BLaER1 (cell line): ENCODE results near the gene NT5C3B.
A peak's percentile ranks its signal among the peaks of the same experiment; 100 is the strongest.
"Not testable (repeated sequence)": the region's sequence is repeated elsewhere in the genome, so short reads cannot be mapped to it uniquely, and the experiment has no call there.

Source experiments
- H3K27ac ChIP-seq: shearing (Covaris generic); formaldehyde crosslinking; 2 replicates; pipeline ENCODE4 v1.8.1; 2022
- H3K27me3 ChIP-seq: shearing (Covaris generic); formaldehyde crosslinking; 2 replicates; pipeline ENCODE4 v1.8.1; 2022
- H3K36me3 ChIP-seq: shearing (Covaris generic); formaldehyde crosslinking; 2 replicates; pipeline ENCODE4 v1.8.1; 2022
- H3K4me1 ChIP-seq: shearing (Covaris generic); formaldehyde crosslinking; 2 replicates; pipeline ENCODE4 v1.8.1; 2022
- H3K4me2 ChIP-seq: shearing (Covaris generic); formaldehyde crosslinking; 2 replicates; pipeline ENCODE4 v1.8.1; 2022
- H3K4me3 ChIP-seq: shearing (Covaris generic); formaldehyde crosslinking; 2 replicates; pipeline ENCODE4 v1.8.1; 2022
- H3K9ac ChIP-seq: shearing (Covaris generic); formaldehyde crosslinking; 2 replicates; pipeline ENCODE4 v1.8.1; 2022
- H3K9me3 ChIP-seq: shearing (Covaris generic); formaldehyde crosslinking; 2 replicates; pipeline ENCODE4 v1.8.1; 2022
- H4K20me1 ChIP-seq: shearing (Covaris generic); formaldehyde crosslinking; 2 replicates; pipeline ENCODE4 v1.8.1; 2022
- Cebpa-rat ChIP-seq: shearing (Covaris generic); IDR thresholded peaks from 2 replicates; pipeline ENCODE4 v1.8.1; 2022

The NT5C3B gene

DNA sequence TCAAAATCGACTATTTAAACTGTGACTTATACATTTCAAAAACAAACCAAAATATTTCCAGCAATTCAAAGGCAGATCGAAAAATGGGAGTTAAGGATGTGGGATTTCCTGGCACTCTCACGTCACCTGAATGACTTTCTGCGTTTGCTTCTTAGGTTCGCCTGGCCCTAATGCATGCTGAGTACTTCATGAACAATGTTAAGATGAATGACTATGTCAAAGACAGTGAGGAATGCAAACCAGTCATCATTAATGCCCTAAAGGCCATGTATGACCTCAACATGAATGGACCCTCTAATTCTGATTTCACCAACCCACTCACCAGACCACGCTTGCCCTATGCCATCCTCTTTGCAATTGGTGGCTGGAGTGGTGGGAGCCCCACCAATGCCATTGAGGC, 8.9 kb upstream of the NT5C3B start:
- no peak overlapping the region for H3K9ac ChIP-seq
- no peak for TF ChIP-seq Cebpa-rat

DNA sequence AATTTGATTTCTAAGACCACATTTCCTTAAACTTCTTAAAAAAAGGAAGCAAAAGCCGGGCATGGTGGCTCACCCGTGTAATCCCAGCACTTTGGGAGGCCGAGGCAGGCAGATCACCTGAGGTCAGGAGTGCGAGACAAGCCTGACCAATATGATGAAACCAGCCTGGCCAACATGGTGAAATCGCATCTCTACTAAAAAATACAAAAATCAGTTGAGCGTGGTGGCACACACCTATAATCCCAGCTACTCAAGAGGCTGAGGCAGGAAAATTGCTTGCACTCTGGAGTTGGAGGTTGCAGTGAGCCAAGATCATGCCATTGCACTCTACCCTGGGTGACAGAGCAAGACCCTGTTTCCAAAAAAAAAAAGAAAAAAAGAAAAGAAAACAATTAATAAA, 4.7 kb upstream of the NT5C3B start:
- not testable (repeated sequence) for H3K27ac ChIP-seq, H3K27me3 ChIP-seq, H3K4me1 ChIP-seq, H3K4me3 ChIP-seq, H4K20me1 ChIP-seq, H3K36me3 ChIP-seq, H3K9me3 ChIP-seq, H3K9ac ChIP-seq, H3K4me2 ChIP-seq

More for the DNA sequence above, 8.9 kb upstream of the NT5C3B start:
- H3K9me3 ChIP-seq = no peaks in the 10 kb centered on the region
- H3K36me3 ChIP-seq = peaks cover 12% of the 10 kb centered on the region
- no peaks in the 10 kb centered on the region for H3K27me3 ChIP-seq
- H4K20me1 ChIP-seq = peaks cover 30% of the 10 kb centered on the region; the same call in 1 of the 2 replicates
- H3K27ac ChIP-seq = no peak overlapping the region
- no peak overlapping the region for H3K4me2 ChIP-seq
- H3K4me1 ChIP-seq = peaks cover 16% of the 10 kb centered on the region
- no peak overlapping the region for H3K4me3 ChIP-seq

DNA sequence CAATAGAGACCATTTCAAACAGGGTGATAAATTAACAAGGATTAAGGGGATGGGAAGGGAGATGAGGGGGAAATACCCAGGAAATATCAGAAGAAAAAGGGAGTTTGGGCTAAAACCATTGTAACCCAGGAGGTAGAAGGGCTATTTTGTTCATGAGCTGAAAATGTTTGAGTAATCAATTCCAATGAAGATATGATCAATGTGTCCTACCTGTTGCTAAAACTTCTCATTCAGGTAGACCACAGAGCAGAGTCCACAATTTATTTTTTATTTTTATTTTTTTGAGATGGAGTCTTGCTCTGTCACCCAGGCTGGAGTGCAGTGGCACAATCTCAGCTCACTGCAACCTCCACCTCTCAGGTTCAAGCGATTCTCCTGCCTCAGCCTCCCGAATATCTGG, 3.4 kb upstream of the NT5C3B start:
- not testable (repeated sequence) for H3K27me3 ChIP-seq, H3K36me3 ChIP-seq, H3K4me3 ChIP-seq, H4K20me1 ChIP-seq, H3K9me3 ChIP-seq, H3K9ac ChIP-seq, H3K27ac ChIP-seq, H3K4me2 ChIP-seq
- H3K4me1 ChIP-seq = peaks cover 15% of the 10 kb centered on the region

DNA sequence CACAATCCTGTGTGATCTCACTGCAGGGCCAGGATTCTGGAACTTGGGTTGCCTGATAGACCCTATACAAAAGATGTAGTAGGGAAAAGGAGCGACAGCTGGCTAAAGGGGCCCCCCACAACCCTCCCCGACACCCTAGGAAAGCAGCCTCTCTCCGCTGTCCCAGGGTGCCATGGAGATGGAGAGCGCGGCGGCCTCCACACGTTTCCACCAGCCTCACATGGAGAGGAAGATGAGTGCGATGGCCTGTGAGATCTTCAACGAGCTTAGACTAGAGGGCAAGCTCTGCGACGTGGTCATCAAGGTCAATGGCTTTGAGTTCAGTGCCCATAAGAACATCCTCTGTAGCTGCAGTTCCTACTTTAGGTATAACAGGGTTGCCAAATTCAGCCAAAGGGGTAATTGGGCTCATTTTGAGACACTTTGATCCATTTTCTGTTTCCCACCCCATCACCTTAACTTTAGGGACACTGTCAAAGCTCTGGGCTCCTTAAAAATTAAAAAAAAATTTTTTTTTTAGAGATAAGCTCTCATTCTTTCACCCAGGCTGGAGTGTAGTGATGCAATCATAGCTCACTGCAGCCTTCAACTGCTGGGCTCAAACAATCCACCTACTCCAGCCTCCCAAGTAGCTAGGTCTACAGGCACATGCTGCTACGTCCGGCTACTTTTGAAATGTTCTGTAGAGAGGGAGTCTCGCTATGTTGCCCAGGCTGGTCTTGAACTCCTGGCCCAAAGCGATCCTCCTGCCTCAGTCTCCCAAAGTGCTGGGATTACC, 1.9 kb upstream of the NT5C3B start, which contains the start of gene KLHL10:
Gene KLHL10 (plus strand): TSS at position 65 of the 778 bp plus-strand sequence. CDS start 108 bp downstream, at position 173.
- no peak for TF ChIP-seq Cebpa-rat
- Histone ChIP-seq H3K9me3 (no peaks in the 10 kb centered on the region), H4K20me1 (peaks cover 6% of the 10 kb centered on the region; the same call in 1 of the 2 replicates), H3K4me2 (peak within 1 kb of the TSS; percentile 91), H3K36me3 (peaks cover 15% of the 10 kb centered on the region; the same call in 1 of the 2 replicates), H3K4me1 (peaks cover 19% of the 10 kb centered on the region), H3K27me3 (no peaks in the 10 kb centered on the region), H3K9ac (0 out of 2 replicates have a peak within 1 kb of the TSS, but pooled peaks have one; percentile 93), H3K4me3 (peak within 1 kb of the TSS; percentile 97), H3K27ac (no peak within 1 kb of the TSS)

DNA sequence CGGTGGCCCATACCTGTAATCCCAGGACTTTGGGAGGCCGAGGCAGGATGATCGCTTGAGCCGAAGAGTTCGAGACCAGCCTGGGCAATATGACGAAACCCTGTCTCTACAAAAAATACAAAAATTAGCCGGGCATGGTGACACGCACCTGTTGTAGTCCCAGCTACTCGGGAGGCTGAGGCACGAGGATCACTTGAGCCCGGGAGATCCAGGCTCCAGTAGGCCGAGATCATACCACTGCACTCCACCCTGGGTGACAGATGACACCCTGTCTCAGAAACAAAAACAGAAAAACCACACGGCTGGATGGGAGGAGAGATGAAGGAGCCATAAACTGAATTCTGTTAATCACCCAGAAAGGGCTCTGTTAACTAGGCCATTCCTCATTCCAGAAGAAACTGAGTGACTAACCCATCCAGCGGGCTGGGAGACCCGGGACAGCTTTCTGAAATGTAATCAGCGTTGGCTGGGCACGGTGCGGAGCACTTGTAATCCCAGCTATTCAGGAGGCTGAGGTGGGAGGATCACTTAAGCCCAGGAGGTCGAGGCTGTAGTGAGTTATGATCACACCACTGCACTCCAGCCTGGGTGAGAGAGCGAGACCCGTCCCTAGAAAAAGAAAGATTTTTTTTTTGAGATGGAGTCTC, 641 bp upstream of the NT5C3B start:
- H3K27ac ChIP-seq = no peak overlapping the region
- H3K27me3 ChIP-seq = no peaks in the 10 kb centered on the region
- peaks cover 27% of the 10 kb centered on the region for H3K36me3 ChIP-seq
- H3K9me3 ChIP-seq = no peaks in the 10 kb centered on the region
- H3K4me1 ChIP-seq = peaks cover 19% of the 10 kb centered on the region
- H3K4me2 ChIP-seq = peak overlapping the region; percentile 91
- peak overlapping the region; percentile 97 for H3K4me3 ChIP-seq
- TF ChIP-seq Cebpa-rat = no peak
- peak overlapping the region; percentile 93; the same call in 1 of the 2 replicates for H3K9ac ChIP-seq
- peaks cover 6% of the 10 kb centered on the region; the same call in 1 of the 2 replicates for H4K20me1 ChIP-seq

DNA sequence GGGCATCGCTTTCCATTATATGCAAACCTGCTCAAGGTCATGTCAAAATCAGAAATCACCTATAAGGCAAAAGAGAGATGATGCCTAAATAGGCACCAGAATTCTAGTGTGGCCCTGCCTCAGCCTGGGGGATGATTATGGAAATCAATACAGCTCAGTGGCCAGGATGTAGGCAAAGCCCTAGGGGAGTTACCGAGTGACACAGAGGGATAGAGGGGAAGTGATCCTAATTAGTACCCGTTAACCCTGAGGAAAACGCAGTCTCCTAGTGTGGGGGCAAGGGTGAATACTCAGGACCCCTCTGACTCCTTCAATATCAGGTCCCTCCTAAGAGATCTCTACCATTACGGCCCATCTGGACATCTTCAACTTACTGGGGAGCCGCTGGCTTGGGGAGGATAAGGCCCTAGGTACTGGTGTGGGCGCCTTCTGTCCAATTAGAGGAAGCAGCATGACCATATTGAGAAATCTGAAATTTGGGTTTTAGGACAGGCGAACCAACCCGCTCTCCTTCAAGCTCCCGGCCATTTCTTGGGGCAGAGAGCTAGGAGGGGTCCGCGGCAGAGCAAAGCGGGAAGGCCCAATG, 725 bp downstream of the NT5C3B start:
- Histone ChIP-seq H3K4me3 (peak overlapping the region; percentile 97), H3K4me1 (peaks cover 19% of the 10 kb centered on the region), H3K9me3 (no peaks in the 10 kb centered on the region), H4K20me1 (peaks cover 6% of the 10 kb centered on the region; the same call in 1 of the 2 replicates), H3K9ac (peak overlapping the region; percentile 93), H3K4me2 (peak overlapping the region; percentile 91), H3K27ac (peak overlapping the region; percentile 89), H3K36me3 (peaks cover 41% of the 10 kb centered on the region), H3K27me3 (no peaks in the 10 kb centered on the region)
- no peak for TF ChIP-seq Cebpa-rat

DNA sequence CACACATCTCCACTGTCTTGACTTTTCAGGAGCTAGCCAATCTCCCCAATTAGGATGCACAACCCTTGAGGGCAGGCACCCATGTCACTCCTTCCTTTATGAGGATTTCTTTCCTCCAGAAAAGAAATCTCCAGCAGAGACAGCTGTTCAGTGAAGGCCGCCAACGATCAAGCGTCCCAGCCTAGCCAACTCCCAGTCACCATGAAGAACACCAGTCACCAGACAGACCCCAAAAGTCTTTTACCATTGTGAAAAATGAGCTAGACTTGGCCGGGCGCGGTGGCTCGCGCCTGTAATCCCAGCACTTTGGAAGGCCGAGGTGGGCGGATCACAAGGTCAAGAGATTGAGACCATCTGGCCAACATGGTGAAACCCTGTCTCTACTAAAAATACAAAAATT, 6.1 kb downstream of the NT5C3B start:
- H3K4me1 ChIP-seq, H3K27me3 ChIP-seq, H3K4me3 ChIP-seq, H3K4me2 ChIP-seq, H3K9ac ChIP-seq, H3K9me3 ChIP-seq, H3K27ac ChIP-seq, H4K20me1 ChIP-seq: not testable (repeated sequence)
- peaks cover 95% of the 10 kb centered on the region for H3K36me3 ChIP-seq

DNA sequence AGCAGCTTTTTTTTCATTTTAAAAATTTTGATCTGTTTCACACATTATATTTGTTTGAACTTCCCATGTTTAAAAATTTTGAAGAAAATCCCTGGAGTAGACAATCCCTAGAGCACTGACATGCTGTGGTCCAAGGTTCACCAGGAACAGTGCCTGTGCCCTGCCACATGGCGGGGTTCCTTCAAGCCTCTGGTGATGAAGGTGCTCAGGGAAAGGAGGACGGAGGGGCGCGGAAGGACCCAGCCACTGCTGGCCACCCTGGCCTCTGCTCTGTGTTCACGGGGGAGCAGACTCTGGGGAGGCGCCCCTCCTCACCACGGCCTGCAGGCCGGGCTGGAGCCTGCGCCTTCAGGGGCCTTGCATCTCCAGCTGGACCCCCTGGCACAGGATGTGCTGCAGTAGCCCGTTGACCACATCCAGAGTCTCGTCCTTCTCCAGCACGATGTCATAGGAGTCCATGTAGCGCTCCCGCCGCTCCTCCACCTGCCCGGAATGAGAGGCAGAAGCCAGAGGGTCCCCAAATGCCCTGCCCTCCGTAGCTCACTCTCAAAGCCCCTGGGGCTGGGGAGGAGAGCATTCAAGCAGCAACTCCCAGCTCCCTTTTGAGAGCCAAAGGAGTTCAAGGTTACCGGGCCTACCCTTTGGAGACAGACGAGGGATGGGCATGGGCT, 10.7 kb downstream of the NT5C3B start:
- H4K20me1 ChIP-seq = no peaks in the 10 kb centered on the region
- H3K36me3 ChIP-seq = peaks cover 71% of the 10 kb centered on the region
- TF ChIP-seq Cebpa-rat = no peak
- no peaks in the 10 kb centered on the region for H3K9me3 ChIP-seq
- H3K9ac ChIP-seq = no peak overlapping the region
- H3K4me3 ChIP-seq = no peak overlapping the region
- H3K4me2 ChIP-seq = no peak overlapping the region
- no peak overlapping the region for H3K27ac ChIP-seq
- no peaks in the 10 kb centered on the region for H3K27me3 ChIP-seq
- no peaks in the 10 kb centered on the region for H3K4me1 ChIP-seq

DNA sequence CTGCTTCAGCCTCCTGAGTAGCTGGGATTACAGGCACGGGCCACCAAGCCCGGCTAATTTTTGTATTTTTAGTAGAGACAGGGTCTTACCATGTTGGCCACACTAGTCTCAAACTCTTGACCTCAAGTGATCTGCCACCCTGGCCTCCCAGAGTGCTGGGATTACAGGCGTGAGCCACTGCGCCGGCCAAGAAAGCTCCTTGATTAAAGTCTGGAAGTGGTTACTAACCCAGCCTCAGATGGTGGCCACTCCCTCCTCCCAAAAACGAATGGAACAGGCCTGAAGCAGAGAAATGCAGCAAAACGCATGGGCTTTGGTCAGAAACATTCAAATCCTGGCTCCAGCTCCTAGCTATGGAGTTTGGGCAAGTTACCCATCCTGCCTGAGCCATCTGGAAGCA, 11.9 kb downstream of the NT5C3B start:
- peaks cover 59% of the 10 kb centered on the region for H3K36me3 ChIP-seq

More for the DNA sequence above, 11.9 kb downstream of the NT5C3B start:
- Histone ChIP-seq H3K27ac (no peak overlapping the region), H4K20me1 (no peaks in the 10 kb centered on the region), H3K4me2 (no peak overlapping the region), H3K27me3 (no peaks in the 10 kb centered on the region), H3K4me1 (no peaks in the 10 kb centered on the region), H3K9ac (no peak overlapping the region), H3K4me3 (no peak overlapping the region), H3K9me3 (no peaks in the 10 kb centered on the region)
- no peak for TF ChIP-seq Cebpa-rat
